T47D (cell line): ENCODE results near the gene SERPINA1.
"Not testable (repeated sequence)": the region's sequence is repeated elsewhere in the genome, so short reads cannot be mapped to it uniquely, and the experiment has no call there.

Experiments
- DNase-seq, 2 experiments: peaks; one replicate each; pipeline versions ENCODE4 v3.0.0 to v3.0.0-alpha.2; 2011 to 2012; ENCODE audit warnings: low read depth in 1 of 2, low spot score in 1 of 2
- JUND ChIP-seq: IDR thresholded peaks from 2 replicates; pipeline ENCODE4 v1.6.1; 2012; ENCODE audit warnings: low read depth
- in situ Hi-C: cut with HindIII; loops from 2 replicates; pipeline ENCODE4 v1.10.0; 2016; ENCODE audit warnings: low sequenced_read_pairs, low pct_unique_long_range_greater_than_20kb

The SERPINA1 gene

GRCh38 chr14:94378527-94379290, 9.7 kb downstream of the SERPINA1 start:
- no peak for DNase-seq
- TF ChIP-seq JUND: no peak
- in situ Hi-C loops: no loop called here

DNA sequence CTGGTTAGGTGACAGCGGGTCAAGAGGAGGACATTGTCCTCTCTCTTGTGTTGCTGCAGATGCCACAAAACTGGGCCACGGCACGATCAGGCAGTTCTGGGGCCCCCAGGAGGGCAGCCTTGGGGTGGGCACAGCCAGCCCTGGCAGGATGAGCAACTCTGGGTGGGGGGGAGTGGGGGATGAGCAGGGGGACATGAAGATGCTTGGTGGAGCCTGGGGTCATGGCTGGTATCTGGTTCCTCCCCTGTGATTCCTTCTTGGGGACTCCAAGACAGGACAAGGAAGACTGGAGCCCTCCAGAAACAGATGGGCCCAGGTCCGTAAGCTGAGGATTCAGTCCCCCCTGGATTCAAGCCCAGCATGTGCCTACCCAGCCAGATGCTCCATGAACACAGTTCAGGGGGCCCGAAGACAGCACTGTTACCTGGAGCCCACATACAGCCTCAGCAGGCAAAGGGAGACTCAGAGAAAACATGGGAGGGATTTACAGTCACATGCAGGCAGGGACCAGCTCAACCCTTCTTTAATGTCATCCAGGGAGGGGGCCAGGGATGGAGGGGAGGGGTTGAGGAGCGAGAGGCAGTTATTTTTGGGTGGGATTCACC, 10.4 kb downstream of the SERPINA1 start:
- DNase-seq: no peak
- in situ Hi-C loops: no loop called here
- no peak for TF ChIP-seq JUND

DNA sequence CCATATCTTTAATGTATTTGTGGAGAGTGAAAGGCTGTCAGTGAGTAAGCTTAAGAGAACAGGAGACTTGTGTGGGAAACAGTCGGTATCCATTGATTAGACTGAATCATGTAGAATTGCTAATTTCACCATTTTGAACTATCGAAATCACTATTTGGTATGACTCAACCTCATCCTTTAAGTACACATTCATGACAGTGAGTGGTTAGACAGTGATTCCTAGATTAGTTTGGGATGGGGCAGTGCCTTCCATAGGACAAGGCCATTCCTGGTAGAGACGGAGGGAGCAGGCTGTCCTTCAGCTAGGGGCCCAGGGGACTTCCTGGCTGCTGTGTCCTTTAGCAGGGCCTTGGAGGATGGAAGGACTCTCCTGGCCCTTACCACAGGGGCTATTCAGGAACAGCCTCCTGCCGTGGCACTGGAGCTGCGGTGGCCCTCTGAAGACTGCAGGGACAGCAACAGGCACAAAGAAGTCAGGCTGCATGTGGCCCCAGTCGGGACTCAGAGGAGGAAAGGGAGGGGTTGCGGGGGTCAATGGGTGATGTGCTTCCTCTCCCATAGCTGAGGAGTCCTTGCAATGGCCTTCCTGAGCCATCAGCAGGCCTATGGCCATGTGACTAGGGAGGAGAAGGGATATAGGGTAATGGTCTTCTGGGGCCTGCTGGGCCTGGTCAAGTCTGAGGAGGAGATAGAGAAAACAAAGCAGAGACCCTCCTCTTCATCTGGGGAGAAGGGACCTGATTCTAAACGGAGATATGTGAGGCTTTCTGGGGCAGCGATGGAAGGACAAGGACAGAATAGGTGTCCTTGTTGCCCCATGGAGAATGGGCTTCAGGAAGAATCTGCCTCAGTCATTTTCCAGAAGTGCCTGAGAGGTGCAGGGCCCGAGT, 11.2 kb downstream of the SERPINA1 start:
- no peak for TF ChIP-seq JUND
- no peak for DNase-seq
- in situ Hi-C loops: no loop called here

GRCh38 chr14:94376108-94376975, 12.1 kb downstream of the SERPINA1 start:
- TF ChIP-seq JUND: no peak
- no peak for DNase-seq
- in situ Hi-C loops: no loop called here

- in situ Hi-C loops: no loop called here
- no peak for TF ChIP-seq JUND
- DNase-seq: peak in 1 of 2 experiments; percentile 62
Observed at GRCh38 chr14:94375552-94376107, 12.8 kb downstream of the SERPINA1 start.

DNA sequence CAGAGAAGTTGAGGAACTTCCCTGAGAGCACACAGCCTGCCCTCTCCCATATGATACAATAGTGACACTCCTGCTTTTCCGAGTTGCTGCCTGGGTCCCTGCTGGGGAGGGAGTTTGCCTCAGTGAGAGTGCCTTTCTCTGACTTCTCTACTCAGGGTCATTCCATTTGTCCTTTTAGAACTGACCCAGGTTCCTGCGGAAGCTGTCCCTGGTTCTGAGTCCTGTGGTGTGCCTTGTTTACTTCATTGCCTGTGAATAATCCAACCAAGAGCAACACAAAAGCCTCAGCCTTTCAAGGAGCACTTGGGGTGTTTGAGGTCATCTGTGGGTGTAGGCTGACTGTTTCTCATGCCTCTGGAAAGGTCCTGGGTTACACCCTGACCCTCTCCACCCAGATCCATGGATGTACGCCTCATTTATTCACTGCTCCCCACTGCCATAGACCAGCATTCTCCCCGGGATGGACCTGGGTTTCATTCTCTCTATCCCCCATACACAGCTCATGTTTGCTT, 13.6 kb downstream of the SERPINA1 start:
- in situ Hi-C loops: no loop called here
- no peak for TF ChIP-seq JUND
- DNase-seq: no peak

DNA sequence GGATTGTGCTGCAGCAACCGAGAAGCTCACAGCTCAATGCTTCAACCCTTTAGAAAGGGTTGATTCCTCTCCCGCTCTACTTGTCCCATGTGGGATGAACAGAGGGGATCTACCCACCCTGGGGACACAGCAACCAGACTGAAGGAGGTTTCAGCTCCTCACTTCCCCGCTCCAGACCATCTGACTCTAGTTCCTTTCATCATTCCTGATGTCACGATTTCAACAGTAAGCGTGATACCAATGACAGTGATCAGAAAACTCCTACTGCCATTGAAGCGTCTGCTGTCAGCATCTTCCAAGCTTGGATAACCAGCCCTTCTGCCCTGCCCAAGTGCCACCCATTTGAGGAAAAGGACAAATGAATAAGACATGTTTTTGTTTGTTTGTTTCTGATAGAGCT, 14.3 kb downstream of the SERPINA1 start:
- TF ChIP-seq JUND: no peak
- in situ Hi-C loops: no loop called here
- no peak for DNase-seq

GRCh38 chr14:94373708-94374107, 14.7 kb downstream of the SERPINA1 start:
- no peak for TF ChIP-seq JUND
- no peak for DNase-seq
- in situ Hi-C loops: no loop called here

GRCh38 chr14:94372021-94372605, 16.3 kb downstream of the SERPINA1 start:
- TF ChIP-seq JUND: no peak
- peak in 1 of 2 experiments; percentile 53 for DNase-seq
- in situ Hi-C loops: no loop called here

DNA sequence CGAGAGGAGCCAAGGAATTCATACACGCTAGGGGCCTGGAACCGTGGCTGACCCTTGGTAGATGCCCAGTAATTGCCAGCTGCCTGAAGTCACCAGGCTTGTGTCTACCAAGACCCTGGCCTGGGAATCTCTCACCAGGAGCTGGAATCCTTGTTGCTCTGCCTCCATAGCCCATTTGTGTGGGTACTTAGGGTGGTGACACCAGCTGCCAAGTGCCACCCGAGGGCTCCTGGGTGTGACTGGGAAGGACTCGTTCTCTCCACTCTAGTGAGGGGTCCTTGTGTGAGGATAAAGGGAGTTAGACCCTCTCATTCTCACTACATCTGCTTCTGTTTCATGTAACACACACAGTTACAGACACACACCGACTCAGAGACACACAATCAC, 17.9 kb downstream of the SERPINA1 start:
- DNase-seq: no peak
- no peak for TF ChIP-seq JUND
- in situ Hi-C loops: no loop called here

- in situ Hi-C loops: not testable (repeated sequence)
Observed at GRCh38 chr14:94369766-94370523, 18.5 kb downstream of the SERPINA1 start.

More at GRCh38 chr14:94369766-94370523, 18.5 kb downstream of the SERPINA1 start:
- DNase-seq: not testable (repeated sequence)
